ENCODE results near the gene ZNF574. TPM values are rescaled to one million over a fixed set of nuclear protein-coding genes. Genes with fewer than 3 reads are reported as not detected.
"Not testable (repeated sequence)": the region's sequence is repeated elsewhere in the genome, so short reads cannot be mapped to it uniquely, and the experiment has no call there.

The ZNF574 gene
- total RNA-seq, 1 experiment from 2014 or later: 27.5 TPM

GRCh38 chr19:42034640-42035391 is 41.1 kb upstream of the ZNF574 start:
- H3K27ac ChIP-seq (ENCODE audit: low read depth, low read length, poor library complexity, severe bottlenecking); H3K4me3 ChIP-seq (ENCODE audit: low read depth, low read length, poor library complexity, severe bottlenecking); H3K9me3 ChIP-seq (ENCODE audit: low read depth, low read length, poor library complexity, severe bottlenecking); POLR2A ChIA-PET (ENCODE audit: low non-redundant PET); H3K27me3 ChIP-seq (replicated peaks; ENCODE audit: insufficient read depth, low read depth, low read length, poor library complexity); H3K36me3 ChIP-seq (ENCODE audit: insufficient read depth, low read length, poor library complexity, severe bottlenecking); BruUV-seq (replicated peaks): not testable (repeated sequence)
- intact Hi-C loops (cut with micrococcal nuclease; ENCODE audit: unreplicated experiment): loop anchor here (2.0 to 5.0 kb wide), 2 partner anchors 36 to 153 kb away; partner anchors contain the start of gene ARHGEF1
- peak; percentile 90 for TF ChIP-seq CTCF (conservative IDR thresholded peaks at IDR 0.05; ENCODE audit: low read depth, low read length)
- CTCF ChIA-PET: interaction anchor here (0.6 to 1.0 kb wide), 17 partner anchors 11 to 723 kb away, joined by 3 to 13 read pairs (median 3); partner anchors contain the start of genes RABAC1 and ZNF574
- peak; percentile 81 for DNase-seq (ENCODE audit: low spot score)
- peaks cover 10% of the 10 kb centered on the region for H3K4me1 ChIP-seq (ENCODE audit: insufficient read depth, low read length, poor library complexity, severe bottlenecking)

- H3K27ac ChIP-seq (ENCODE audit: low read depth, low read length, poor library complexity, severe bottlenecking): no peak overlapping the region
- H3K36me3 ChIP-seq (ENCODE audit: insufficient read depth, low read length, poor library complexity, severe bottlenecking): peaks cover 5% of the 10 kb centered on the region
- H3K4me3 ChIP-seq (ENCODE audit: low read depth, low read length, poor library complexity, severe bottlenecking): no peak overlapping the region
- ChIA-PET CTCF (no interaction called here), POLR2A (ENCODE audit: low non-redundant PET) (no interaction called here)
- H3K4me1 ChIP-seq (ENCODE audit: insufficient read depth, low read length, poor library complexity, severe bottlenecking): peaks cover 1% of the 10 kb centered on the region
- no peaks in the 10 kb centered on the region for H3K27me3 ChIP-seq (replicated peaks; ENCODE audit: insufficient read depth, low read depth, low read length, poor library complexity)
- H3K9me3 ChIP-seq (ENCODE audit: low read depth, low read length, poor library complexity, severe bottlenecking): no peaks in the 10 kb centered on the region
- TF ChIP-seq CTCF (conservative IDR thresholded peaks at IDR 0.05; ENCODE audit: low read depth, low read length) (no peak), EZH2 (IDR thresholded peaks at IDR 0.05; ENCODE audit: borderline replicate concordance, low read depth, low read length, poor library complexity, severe bottlenecking) (no peak)
- no peak for DNase-seq (ENCODE audit: low spot score)
- BruUV-seq (replicated peaks): no TSS peak
- intact Hi-C loops (cut with micrococcal nuclease; ENCODE audit: unreplicated experiment): no loop called here
Measured at GRCh38 chr19:42037649-42038048, 38.3 kb upstream of the ZNF574 start.

- DNase-seq (ENCODE audit: low spot score): no peak
- ChIA-PET CTCF (no interaction called here), POLR2A (ENCODE audit: low non-redundant PET) (no interaction called here)
- H3K36me3 ChIP-seq (ENCODE audit: insufficient read depth, low read length, poor library complexity, severe bottlenecking): peaks cover 5% of the 10 kb centered on the region
- no peak for TF ChIP-seq CTCF (conservative IDR thresholded peaks at IDR 0.05; ENCODE audit: low read depth, low read length)
- no peak for TF ChIP-seq EZH2 (IDR thresholded peaks at IDR 0.05; ENCODE audit: borderline replicate concordance, low read depth, low read length, poor library complexity, severe bottlenecking)
- BruUV-seq (replicated peaks): no TSS peak
- no peaks in the 10 kb centered on the region for H3K4me1 ChIP-seq (ENCODE audit: insufficient read depth, low read length, poor library complexity, severe bottlenecking)
- intact Hi-C loops (cut with micrococcal nuclease; ENCODE audit: unreplicated experiment): no loop called here
- H3K9me3 ChIP-seq (ENCODE audit: low read depth, low read length, poor library complexity, severe bottlenecking): no peaks in the 10 kb centered on the region
- H3K4me3 ChIP-seq (ENCODE audit: low read depth, low read length, poor library complexity, severe bottlenecking): no peak overlapping the region
- no peak overlapping the region for H3K27ac ChIP-seq (ENCODE audit: low read depth, low read length, poor library complexity, severe bottlenecking)
- no peaks in the 10 kb centered on the region for H3K27me3 ChIP-seq (replicated peaks; ENCODE audit: insufficient read depth, low read depth, low read length, poor library complexity)
Measured at GRCh38 chr19:42038666-42039065, 37.3 kb upstream of the ZNF574 start.
